T-helper 9 cell (primary cell): Measurements from ENCODE around the gene SPTY2D1.
"Not testable (repeated sequence)": the region's sequence is repeated elsewhere in the genome, so short reads cannot be mapped to it uniquely, and the experiment has no call there.

Experiments
- DNase-seq: peaks from one replicate; pipeline ENCODE4 v3.0.0-alpha.2; 2020

SPTY2D1 gene

DNA sequence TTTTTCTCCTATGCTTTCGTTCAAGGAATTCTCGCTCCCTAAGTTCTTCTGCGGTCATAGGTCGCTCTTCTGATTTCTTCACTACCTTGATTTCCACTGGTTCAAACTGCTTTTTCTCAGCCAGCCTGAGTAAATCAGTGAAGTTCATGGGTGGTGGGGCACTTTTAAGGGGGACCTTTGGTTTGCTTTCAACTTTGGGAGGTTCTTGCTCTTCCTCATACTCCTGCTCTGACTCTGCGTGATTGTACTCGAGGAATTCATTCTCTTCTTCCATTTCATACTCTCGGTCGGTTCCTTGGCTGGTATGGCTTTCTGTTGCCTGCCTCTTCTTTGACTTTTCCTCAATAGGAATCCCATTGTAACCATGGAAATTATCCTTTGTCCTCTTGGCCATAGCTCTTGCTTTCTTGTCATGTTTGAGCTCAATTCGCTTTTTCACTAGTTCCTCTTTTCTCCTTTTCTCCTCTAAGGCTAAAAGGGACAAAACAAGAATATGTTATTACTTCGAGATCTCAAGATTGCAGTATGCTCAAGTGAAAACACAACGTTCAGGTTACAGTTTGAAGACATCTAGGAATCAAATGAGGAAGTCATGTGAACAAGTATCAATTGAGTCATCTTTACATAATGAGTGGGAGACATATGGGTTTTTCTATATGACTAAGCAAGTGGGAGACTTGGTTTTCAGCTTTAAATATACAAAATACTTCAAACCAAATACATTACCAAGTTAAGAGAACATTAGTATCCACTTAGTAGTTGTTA is 18.3 kb downstream of the SPTY2D1 start:
- no peak for DNase-seq

DNA sequence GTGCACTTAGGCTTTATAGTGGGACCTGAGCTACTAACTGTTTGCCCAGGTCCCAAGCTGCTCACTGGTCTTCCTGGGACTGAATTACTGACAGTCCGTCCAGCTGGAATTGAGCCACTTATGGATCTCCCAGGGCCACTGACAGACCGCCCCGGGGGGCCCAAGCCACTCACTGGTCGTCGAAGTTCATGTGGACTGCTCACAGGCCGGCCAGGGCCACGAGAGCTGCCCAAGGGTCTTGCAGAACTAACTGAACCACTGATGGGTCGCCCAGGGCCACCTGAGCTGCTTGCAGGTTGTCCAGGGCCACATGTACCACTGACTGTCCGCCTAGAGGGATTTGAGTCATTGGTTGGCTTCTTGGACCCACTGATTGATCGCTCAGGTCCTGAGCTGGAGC is 19.5 kb downstream of the SPTY2D1 start:
- no peak for DNase-seq

DNA sequence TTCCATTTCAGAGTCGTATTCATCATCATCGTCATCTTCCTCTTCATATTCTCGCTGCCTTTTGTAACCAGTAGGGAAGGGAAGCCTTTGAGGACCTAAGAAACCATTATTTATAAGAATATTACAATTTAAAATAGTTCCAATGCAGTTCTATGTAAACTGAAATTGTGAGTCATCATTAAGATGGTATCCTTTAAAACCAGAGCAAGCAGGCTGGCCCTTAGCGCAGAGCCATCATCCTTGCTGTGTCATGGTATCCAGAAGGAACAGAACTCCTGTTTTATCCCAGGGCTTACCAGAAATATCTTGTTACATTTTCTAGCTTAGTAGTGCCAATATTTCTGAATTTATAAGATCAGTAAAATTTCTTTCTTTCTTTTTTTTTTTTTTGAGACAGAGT is 21.7 kb downstream of the SPTY2D1 start:
- DNase-seq = no peak

DNA sequence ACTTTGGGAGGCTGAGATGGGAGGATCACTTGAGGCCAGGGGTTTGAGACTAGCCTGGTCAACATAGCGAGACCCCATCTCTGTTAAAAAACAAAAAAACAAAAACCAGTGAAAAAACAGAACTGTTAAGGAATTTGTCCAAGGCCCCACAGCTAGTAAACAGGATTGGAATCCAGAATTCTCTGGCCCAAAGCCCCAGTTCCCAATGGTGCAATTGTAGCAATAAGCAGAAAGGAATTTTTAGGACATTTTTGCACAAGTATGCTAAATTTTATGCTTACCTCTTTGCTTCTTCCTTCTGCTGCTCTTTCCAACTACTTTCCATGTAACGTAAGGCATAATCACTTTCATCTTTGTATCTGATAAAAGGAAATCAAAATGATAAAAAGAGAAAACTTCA is 22.9 kb downstream of the SPTY2D1 start:
- no peak for DNase-seq

DNA sequence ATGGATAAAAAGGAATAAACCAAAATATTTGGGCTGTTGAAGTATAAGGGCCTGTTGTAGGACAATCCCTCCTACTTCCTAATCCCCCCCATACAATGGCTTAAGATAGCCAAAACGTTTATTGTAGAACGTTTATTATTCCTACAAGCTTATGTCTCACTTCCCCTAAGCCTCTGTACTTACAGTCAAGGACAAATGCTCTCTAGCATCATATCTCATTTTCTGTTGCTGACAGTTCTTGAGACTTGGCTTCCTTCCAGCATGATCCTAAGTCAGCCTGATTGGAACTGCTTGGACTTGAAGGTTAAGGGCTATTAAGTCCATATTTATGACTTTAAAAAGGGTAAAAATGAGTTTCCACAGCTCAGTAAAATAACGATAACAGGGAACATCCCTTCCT is 25.8 kb downstream of the SPTY2D1 start:
- no peak for DNase-seq

DNA sequence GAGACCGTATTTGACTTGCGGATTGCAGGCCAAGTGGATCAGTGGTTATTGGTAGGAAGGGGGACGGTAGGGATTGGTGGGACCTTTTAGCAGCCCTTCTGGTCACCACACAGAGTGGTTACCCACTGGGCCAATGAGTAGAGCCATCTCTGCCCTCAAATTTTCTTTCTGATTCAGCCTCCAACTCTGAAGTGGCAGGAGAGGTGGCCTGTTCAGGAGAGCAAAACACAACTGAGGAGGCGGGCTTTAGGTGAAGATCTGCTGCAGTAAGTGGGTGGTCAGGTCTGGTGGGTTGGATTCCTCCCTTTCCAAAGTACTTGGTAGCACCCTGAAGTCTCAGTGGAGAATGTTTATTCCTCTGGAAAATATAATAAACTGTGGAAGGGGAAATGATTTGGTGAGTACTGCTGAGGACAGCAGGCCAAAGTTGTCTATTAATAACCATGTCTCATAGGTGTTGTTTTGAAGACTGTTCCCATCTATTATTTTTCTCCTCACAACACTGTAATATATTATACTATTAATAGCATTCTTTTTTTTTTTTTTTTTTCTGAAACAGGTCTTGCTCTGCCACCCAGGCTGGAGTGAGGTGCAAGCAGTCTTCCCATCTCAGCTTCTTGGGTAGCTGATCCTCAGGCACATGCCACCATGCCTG is 33.1 kb downstream of the SPTY2D1 start:
- DNase-seq = no peak

DNA sequence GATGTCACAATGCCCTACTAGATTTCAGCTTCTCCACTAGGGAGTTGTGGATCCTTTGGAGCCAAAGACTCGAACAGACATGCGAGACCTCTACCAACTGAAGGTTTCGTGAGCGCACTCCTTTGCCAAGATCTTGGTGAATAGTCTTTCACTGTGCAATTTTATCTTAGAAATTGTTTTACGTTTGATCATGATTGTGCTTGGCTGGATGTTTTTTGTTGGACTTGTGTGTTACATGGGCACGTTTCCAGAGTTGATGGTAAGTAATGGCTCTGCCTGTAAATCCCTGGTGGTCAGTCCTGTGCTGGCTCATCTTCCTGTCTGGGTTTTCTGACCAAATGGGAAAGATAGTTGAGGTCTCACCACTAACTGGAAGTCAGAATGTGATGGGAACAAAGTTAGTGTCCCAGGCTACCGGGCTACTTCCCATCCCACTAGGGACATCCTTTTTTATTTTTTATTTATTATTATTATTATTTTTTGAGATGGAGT is 34.4 kb downstream of the SPTY2D1 start, which contains the start of gene MISFA:
MISFA (plus strand) TSS at position 51 of the 492 bp plus-strand sequence; CDS start at position 191, 140 bp downstream.
- no peak for DNase-seq

DNA sequence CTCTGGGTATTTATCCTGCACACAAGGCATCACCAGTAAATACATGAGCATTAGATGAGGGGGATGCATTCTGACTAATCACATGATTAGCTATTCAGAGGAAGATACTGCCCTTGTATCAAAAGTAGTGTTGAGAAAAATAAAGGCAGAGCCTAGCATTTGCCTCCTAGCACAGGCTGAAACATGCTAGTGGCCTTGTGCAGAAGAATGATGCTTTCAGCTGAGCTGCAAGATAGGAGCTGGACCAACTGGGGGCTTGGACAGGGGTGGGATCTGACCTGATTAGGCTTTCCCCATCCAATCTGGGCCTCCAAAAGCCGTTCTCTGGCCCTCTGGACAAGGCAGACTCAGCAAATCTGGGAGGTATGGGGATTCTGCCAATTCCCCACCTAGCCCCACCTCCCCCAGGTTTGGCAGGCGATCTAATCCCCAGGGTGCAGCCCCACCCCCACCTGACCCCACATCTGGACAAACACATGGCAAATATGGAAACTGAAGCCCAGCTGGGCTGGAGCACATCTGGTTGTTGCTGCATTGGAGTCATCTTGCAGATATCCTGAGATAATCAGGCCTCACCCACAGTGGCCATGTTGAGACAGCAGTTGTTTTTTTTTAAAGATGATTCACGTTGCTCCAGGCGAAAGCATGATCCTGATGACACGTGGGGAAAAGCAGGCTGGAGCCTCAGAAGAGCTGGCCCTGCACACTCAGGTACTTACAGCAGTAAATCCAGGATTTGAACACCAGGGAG is 39.0 kb downstream of the SPTY2D1 start:
- DNase-seq = no peak

DNA sequence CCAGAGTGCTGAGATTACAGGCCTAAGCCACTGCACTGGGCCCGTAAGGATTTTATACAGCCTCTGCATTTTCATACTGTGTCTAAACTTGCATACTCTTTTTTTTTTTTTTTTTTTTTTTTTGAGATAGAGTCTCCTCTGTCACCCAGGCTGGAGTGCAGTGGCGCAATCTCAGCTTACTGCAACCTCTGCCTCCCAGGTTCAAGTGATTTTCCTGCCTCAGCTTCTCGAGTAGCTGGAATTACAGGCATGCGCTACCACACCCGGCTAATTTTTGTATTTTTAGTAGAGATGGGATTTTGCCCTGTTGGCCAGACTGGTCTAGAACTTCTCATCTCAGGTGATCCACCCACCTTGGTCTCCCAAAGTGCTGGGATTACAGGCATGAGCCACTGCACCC is 40.1 kb downstream of the SPTY2D1 start:
- not testable (repeated sequence) for DNase-seq

DNA sequence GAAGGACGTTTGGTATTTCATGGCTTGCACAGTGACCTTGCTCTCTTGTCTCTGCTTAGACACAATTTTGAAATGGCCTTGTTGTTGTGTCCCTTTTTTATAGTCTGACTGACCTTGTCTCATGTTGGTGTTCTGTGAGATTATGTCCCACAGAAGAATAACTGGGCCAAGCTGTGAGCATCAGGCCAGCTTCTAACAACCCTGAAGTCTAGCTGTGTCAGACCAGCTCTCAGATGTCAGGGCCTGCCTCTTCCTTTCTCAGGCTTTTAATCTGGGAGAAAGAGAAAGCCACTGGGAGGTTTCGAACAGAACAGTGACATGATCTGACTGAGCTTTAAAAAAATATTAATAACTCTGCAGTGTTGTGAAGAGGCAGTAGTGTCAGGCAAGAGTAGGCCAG is 43.6 kb downstream of the SPTY2D1 start:
- no peak for DNase-seq

DNA sequence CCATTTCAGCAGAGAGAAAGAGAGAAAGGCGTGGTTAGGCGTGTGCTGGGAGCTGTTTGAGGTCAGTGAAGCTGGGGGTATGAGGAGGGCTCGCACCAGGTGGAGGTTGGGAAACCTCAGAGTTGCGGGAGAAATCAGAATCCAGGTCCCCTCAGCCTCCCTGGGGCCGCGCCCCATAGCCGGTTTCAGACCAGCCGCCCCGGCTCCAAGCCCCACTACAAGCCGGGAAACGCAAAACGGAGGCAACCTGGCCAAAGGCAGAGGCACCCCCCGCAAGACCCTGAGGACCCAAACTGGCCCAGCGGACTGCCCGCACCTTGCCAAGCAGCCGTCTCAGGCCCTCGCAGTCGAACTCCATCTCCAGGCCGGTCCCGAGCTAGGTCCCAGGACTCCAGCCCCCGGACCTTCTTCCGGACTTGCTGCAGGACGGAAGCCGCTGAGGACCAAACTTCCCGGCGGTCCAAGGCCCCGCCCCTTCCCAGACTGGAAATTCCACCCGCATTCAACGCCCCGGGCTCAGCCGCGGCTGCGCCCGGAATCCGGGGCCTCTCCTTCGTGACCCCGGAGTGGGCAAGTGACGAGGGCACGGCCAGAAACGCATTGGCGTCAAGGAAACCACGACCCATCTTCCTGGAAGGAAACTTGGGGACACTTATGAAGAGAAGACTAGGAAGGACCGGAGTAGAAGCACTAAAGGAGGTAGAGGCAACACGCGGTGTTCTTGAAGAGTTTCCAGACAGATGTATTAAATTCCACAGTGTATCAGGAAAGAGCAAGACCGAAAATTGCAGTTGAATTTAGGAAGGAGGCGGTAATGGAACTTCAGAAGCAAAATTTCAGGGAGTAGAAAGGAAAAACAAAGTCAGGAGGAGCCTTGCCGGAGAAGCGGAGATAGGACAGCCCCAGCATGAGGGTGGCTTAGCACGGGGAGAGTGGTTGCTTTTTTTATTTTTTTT is 45.6 kb downstream of the SPTY2D1 start, which contains the start of gene UEVLD:
UEVLD (minus strand) TSS at position 438 of the 956 bp plus-strand sequence; CDS start at position 358, 80 bp downstream.
- peak; percentile 53 for DNase-seq

DNA sequence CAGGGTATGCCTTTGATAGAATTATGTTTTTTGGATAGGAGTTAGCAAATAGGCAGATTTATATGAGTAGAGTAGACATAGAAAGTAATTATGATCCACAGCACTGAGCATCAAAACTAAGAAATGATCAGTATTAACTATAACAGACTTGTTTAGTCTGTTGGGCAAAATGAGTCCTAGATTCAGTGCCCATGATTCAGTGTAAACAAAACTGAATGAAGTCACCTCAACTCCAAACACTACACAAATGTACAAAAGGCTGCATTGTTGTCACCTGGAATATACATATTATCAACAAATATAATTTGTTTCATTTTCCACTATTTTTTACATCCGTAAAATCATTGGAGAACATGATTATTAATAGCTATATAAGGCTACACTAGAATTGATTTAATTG is 52.3 kb downstream of the SPTY2D1 start:
- DNase-seq = no peak

DNA sequence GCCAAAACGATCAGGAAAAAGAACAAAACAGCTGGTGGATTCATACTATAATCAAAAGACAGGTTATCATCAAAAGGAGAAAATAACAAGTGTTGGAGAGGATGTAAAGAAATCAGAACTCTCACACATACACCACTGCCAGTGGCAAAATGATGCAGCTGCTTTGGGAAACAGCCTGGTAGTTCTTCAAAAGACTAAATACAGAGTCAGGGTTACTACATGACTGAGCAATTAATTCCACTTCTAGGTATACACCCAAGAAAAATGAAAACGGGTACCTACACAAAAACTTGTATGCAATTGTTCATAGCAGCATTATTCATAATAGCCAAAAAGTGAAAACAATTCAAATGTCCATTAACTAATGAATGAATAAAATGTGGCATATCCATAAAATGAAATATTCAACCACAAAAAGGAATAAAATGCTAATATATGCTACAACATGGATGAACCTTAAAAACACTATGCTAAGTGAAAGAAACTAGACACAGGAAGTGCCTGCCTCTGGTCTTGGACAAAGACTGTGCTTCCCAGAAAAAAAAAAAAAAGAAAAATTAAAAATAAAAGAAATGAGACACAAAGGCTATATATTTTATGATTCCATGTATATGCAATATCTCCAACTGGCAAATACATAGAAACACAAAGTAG is 53.9 kb downstream of the SPTY2D1 start:
- DNase-seq = no peak

DNA sequence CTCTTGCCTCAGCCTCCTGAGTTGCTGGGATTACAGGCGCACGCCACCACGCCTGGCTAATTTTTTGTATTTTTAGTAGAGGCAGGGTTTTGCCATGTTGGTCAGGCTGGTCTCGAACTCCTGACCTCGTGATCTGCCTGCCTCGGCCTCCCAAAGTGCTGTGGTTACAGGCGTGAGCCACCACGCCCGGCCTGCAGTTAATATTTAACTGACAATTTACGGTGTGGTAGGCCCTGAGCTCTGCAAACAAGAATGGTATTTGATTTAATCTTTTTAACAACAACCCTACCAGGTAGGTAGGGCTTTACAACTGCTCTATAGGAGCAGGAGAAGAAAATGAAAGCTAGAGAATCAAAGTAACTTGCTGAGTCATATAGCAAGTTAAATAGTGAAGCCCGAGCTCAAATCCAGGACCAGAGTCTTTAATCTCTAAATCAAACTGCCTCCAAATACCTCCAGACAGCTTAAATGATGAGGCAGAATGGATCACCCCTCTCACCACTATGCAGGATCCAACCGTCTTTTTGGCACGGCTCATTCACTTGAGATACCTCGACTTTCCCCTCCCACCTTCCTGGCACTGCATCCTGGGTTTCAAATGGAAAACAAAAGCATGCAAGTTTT is 55.1 kb downstream of the SPTY2D1 start:
- DNase-seq = no peak

DNA sequence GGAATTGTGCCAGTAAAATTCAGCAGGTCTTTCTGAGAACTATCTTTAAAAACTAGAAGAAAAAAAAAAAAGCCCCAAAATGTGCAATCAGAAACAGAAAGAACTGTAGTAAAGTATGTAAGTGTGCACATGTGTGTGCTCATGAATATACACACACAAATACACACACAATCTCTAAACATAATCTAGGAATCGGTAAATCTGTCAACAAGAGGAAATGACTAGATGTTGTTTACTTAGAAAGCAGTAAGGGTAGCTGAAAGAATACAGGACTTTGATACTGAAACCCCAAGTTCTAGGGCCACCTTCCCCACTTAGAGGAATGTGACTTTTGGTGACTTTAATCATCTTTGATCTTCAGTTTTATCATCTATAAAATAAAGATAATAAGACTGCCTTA is 58.8 kb downstream of the SPTY2D1 start:
- no peak for DNase-seq

DNA sequence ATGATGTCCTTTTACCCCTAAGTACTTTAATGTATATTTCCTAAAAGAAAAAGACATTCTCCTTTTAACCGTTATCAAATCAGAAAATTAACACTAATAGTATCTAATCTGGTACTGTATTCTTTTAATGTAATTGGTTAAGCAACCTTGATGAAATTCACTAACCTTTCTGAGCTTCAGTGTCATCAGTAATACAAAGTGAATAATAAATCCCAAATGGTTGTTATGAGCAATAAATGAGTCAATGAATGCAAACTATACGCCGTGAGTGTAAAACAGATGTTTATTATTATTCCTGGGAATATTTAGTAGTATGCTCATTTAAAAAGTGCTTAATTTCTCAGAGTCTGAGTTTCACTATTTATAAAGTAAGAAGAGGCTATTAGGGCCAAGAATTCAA is 67.1 kb downstream of the SPTY2D1 start:
- no peak for DNase-seq

DNA sequence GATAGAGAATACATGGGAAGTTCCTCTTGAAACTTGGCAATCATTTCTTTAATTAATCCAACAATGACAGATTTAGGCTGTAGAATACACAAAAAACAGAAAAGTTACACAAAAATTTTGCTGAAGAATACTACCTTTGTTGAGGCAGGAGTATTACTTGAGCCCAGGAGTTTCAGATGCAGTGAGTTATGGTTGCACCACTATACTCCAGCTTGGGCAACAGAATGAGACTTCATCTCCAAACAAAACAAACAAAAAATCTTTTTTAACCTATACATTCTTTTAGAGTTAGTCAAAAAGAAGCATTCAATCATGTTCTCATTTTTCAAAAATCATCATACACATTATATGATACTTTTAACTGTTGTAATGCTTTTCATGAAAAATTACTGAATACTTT is 67.7 kb downstream of the SPTY2D1 start:
- DNase-seq = no peak

DNA sequence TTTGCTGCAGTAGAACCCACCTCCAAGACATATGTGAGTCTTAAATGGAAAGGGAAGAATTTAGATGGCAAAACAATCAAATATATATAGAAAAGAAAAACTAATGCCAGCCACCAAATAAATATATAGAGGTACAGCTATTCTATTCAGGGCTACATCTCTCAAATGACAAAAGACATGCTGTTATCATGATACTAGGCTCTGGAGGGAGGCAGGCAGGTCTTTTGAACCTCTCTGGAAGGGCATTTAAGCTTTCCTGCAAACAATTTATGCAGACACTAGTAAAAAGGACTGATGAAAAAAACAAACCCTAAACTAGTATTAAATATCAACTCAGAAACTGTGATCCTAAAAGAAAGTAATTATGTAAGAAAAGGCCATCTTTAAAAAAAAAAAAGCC is 70.0 kb downstream of the SPTY2D1 start:
- DNase-seq = no peak

DNA sequence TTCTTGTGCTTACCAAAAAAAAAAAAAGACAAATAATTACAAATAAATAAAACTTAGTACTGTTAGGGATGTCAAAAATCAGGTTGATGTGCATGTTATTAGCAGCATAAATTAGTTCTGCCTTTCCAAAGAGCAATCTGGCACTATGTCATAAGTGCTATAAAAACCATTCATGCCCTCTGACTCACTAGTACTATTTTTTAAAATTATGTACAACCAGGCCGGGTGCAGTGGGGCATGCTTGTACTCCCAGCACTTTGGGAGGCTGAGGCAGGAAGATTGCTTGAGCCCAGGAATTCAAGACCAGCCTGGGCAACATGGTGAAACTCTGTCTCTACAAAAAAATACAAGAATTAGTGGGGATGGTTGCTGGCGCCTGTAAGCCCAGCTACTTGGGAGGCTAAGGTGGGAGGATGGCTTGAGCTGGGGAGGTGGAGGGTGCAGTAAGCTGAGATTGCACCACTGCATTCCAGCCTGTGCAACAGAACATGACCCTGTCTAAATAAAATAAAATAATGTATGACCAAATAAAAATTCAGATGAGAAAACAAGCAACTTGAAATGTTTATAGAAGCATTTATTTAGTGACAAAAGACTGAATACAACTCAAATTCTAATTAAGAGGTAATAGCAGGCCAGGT is 70.9 kb downstream of the SPTY2D1 start:
- DNase-seq = no peak
